ENCODE measurements around the gene USP22. TPM values are rescaled to one million over a fixed set of nuclear protein-coding genes. Genes with fewer than 3 reads are reported as not detected.
A peak's percentile ranks its signal among the peaks of the same experiment; 100 is the strongest.

Gene USP22
- total and polyA plus RNA-seq, 4 donors: 27.2 to 109 (median 58.1) TPM

DNA sequence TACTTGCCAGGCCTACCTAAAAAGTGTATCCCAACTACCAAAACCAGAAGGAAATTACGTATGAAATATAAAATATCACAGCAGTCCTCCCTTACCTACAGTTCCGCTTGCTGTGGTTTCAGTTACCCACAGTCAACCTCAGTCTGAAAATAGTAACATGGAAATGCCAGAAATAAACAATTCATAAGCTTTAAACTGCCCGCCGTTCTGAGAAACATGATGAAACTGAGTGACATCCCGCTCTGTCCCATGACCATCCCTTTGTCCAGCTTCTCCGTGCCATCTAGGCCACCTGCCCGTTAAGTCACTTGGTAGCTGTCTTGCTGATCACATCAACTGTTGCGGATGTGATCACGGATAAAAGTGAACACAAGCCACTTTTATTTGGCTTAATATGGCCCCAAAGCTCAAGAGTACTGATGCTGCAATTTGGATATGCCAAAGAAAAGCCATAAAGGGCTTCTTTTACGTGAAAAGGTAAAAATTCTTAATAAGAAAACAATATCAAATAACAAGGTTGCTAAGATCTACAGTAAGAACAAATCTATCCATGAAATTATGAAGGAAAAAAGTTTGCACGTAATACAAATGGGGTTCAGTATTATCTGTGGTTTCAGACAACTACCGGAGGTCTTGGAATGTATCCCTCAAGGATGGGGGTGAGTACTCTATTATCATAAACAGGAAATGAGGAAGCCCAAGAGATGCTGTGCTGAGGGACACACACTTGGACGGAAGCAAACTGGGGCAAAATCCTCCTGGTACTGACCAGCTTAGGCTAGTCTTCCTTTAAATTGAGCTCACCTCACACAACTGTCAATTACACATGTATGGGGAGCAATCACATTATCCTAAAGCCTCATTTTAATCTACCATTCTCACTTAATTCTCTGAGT is 8.2 kb downstream of the USP22 start:
- H3K9ac ChIP-seq (ENCODE audit: low read depth in 1 of 2, low read length in 2 of 2): no peak overlapping the region
- peaks cover 0 to 2% (median 0%) of the 10 kb centered on the region in 4 donors for H3K36me3 ChIP-seq (ENCODE audit: control insufficient read depth in 4 of 4, insufficient read depth in 3 of 4, low read depth in 1 of 4, low read length in 3 of 4)
- no peaks in the 10 kb centered on the region for H3K27me3 ChIP-seq (ENCODE audit: control insufficient read depth in 4 of 4, insufficient read depth in 4 of 4, low read length in 3 of 4)
- H3K27ac ChIP-seq (ENCODE audit: low read depth in 1 of 2, low read length in 2 of 2): peak overlapping the region; percentile 21 to 33
- H3K4me3 ChIP-seq (ENCODE audit: low read depth in 1 of 3, low read length in 3 of 3): no peak overlapping the region
- WGBS: 57% methylated on average over 13 of the region's 13 CpGs
- H3K9me3 ChIP-seq (ENCODE audit: control insufficient read depth in 4 of 4, low read length in 3 of 4): no peaks in the 10 kb centered on the region
- no peak for DNase-seq (ENCODE audit: low spot score)
- no peak for TF ChIP-seq EGR1 (IDR thresholded peaks at IDR 0.05; ENCODE audit: low read depth in 2 of 2)
- peaks cover 0 to 43% (median 26%) of the 10 kb centered on the region in 4 donors for H3K4me1 ChIP-seq (ENCODE audit: control insufficient read depth in 4 of 4, insufficient read depth in 4 of 4, low read length in 3 of 4)

DNA sequence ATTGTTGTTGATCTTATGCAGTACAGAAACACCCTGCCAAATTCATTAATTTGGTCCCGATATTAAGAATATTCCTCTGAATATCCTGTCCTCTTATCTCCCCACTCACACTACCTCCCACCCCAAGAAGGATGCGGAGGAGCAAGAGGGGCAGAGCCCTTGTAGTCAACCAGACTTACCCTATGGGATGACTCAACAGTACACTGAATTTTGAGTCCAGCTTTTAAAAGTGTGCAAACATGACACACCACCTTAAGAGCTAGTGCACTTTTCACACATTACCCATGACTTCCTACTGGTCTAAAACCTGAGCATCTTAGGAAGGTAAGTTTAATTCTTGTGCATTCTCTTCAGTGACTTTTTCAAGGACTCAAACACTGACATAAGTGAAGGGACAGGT is 9.5 kb downstream of the USP22 start:
- Histone ChIP-seq H3K27me3 (ENCODE audit: control insufficient read depth in 4 of 4, insufficient read depth in 4 of 4, low read length in 3 of 4) (no peaks in the 10 kb centered on the region), H3K36me3 (ENCODE audit: control insufficient read depth in 4 of 4, insufficient read depth in 3 of 4, low read depth in 1 of 4, low read length in 3 of 4) (peaks cover 0 to 2% (median 0%) of the 10 kb centered on the region in 4 donors), H3K9me3 (ENCODE audit: control insufficient read depth in 4 of 4, low read length in 3 of 4) (no peaks in the 10 kb centered on the region), H3K27ac (ENCODE audit: low read depth in 1 of 2, low read length in 2 of 2) (no peak overlapping the region), H3K9ac (ENCODE audit: low read depth in 1 of 2, low read length in 2 of 2) (no peak overlapping the region), H3K4me3 (ENCODE audit: low read depth in 1 of 3, low read length in 3 of 3) (no peak overlapping the region), H3K4me1 (ENCODE audit: control insufficient read depth in 4 of 4, insufficient read depth in 4 of 4, low read length in 3 of 4) (peaks cover 3 to 45% (median 29%) of the 10 kb centered on the region in 4 donors)
- DNase-seq (ENCODE audit: low spot score): no peak
- 80% methylated on average over 2 of the region's 2 CpGs for WGBS
- TF ChIP-seq FOXA2 (IDR thresholded peaks at IDR 0.05) (no peak), NR2F2 (IDR thresholded peaks at IDR 0.05) (no peak), YY1 (IDR thresholded peaks at IDR 0.05) (no peak), HNF4G (IDR thresholded peaks at IDR 0.05) (no peak), TAF1 (conservative IDR thresholded peaks at IDR 0.05) (no peak)
- TF ChIP-seq, protein P1, sequence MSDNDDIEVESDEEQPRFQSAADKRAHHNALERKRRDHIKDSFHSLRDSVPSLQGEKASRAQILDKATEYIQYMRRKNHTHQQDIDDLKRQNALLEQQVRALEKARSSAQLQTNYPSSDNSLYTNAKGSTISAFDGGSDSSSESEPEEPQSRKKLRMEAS (IDR thresholded peaks at IDR 0.05): no peak

DNA sequence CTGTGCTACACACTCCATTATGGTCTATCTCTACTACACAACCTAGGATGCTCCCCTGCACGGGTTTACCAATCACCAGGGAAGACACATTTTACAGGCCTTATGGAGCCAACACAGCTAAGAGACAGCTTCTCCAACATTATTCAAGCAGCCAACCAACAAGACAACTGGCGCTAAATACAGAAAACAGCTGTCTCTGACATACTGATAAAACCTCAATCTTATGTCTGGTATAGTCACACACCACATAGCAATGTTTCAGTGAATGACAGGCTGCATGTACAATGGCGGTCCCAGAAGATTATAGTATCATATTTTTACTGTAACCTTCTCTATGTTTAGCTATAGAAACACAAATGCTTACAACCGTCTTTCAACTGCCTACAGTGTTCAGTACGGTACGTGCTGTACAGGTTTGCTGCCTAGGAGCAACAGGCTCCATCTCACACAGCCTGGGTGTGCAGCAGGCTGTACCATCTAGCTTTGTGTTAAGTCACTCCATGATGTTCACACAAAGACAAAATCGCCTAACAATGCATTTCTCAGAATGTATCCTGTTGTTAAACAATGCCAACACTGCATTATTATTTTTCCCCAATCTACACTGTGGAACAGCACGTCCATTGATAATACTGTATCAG is 10.9 kb downstream of the USP22 start:
- no peak overlapping the region for H3K9ac ChIP-seq (ENCODE audit: low read depth in 1 of 2, low read length in 2 of 2)
- no peak for DNase-seq (ENCODE audit: low spot score)
- H3K36me3 ChIP-seq (ENCODE audit: control insufficient read depth in 4 of 4, insufficient read depth in 3 of 4, low read depth in 1 of 4, low read length in 3 of 4): peaks cover under 1 to 16% (median 10%) of the 10 kb centered on the region in 4 donors
- no peak overlapping the region for H3K27ac ChIP-seq (ENCODE audit: low read depth in 1 of 2, low read length in 2 of 2)
- no peaks in the 10 kb centered on the region for H3K9me3 ChIP-seq (ENCODE audit: control insufficient read depth in 4 of 4, low read length in 3 of 4)
- H3K4me3 ChIP-seq (ENCODE audit: low read depth in 1 of 3, low read length in 3 of 3): no peak overlapping the region
- WGBS: 84% methylated on average over 8 of the region's 8 CpGs
- H3K4me1 ChIP-seq (ENCODE audit: control insufficient read depth in 4 of 4, insufficient read depth in 4 of 4, low read length in 3 of 4): peaks cover 3 to 35% (median 23%) of the 10 kb centered on the region in 4 donors
- no peak for TF ChIP-seq JUND (IDR thresholded peaks at IDR 0.05)
- no peak for TF ChIP-seq EGR1 (IDR thresholded peaks at IDR 0.05; ENCODE audit: low read depth in 2 of 2)
- no peak for TF ChIP-seq FOXA1 (IDR thresholded peaks at IDR 0.05)
- no peaks in the 10 kb centered on the region for H3K27me3 ChIP-seq (ENCODE audit: control insufficient read depth in 4 of 4, insufficient read depth in 4 of 4, low read length in 3 of 4)

DNA sequence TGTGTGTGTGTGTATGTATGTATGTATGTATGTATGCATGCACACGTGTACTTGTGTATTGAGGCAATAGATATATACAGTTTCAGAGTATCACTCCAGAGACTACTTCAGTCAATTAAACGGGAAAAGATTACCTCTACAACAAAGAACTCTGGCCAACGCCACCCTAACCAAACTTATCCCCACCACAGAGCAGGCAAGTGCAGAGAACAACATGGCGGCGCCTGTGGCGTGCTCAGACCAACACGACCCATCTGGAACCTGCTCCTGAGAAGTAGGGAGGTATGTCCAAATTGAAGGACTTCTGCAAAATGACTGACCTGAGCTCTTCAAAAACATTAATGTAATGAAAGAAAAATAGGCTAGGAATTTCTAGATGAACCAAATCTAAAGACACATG is 12.4 kb downstream of the USP22 start:
- H3K4me3 ChIP-seq (ENCODE audit: low read depth in 1 of 3, low read length in 3 of 3): no peak overlapping the region
- peaks cover 4 to 26% (median 16%) of the 10 kb centered on the region in 4 donors for H3K36me3 ChIP-seq (ENCODE audit: control insufficient read depth in 4 of 4, insufficient read depth in 3 of 4, low read depth in 1 of 4, low read length in 3 of 4)
- H3K9me3 ChIP-seq (ENCODE audit: control insufficient read depth in 4 of 4, low read length in 3 of 4): no peaks in the 10 kb centered on the region
- peaks cover 3 to 30% (median 20%) of the 10 kb centered on the region in 4 donors for H3K4me1 ChIP-seq (ENCODE audit: control insufficient read depth in 4 of 4, insufficient read depth in 4 of 4, low read length in 3 of 4)
- DNase-seq (ENCODE audit: low spot score): no peak
- no peak overlapping the region for H3K27ac ChIP-seq (ENCODE audit: low read depth in 1 of 2, low read length in 2 of 2)
- H3K9ac ChIP-seq (ENCODE audit: low read depth in 1 of 2, low read length in 2 of 2): no peak overlapping the region
- no peaks in the 10 kb centered on the region for H3K27me3 ChIP-seq (ENCODE audit: control insufficient read depth in 4 of 4, insufficient read depth in 4 of 4, low read length in 3 of 4)
- WGBS: 88% methylated on average over 7 of the region's 7 CpGs
- no peak for TF ChIP-seq SP1 (IDR thresholded peaks at IDR 0.05)
- TF ChIP-seq, protein P2, sequence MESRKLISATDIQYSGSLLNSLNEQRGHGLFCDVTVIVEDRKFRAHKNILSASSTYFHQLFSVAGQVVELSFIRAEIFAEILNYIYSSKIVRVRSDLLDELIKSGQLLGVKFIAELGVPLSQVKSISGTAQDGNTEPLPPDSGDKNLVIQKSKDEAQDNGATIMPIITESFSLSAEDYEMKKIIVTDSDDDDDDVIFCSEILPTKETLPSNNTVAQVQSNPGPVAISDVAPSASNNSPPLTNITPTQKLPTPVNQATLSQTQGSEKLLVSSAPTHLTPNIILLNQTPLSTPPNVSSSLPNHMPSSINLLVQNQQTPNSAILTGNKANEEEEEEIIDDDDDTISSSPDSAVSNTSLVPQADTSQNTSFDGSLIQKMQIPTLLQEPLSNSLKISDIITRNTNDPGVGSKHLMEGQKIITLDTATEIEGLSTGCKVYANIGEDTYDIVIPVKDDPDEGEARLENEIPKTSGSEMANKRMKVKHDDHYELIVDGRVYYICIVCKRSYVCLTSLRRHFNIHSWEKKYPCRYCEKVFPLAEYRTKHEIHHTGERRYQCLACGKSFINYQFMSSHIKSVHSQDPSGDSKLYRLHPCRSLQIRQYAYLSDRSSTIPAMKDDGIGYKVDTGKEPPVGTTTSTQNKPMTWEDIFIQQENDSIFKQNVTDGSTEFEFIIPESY (IDR thresholded peaks at IDR 0.05): no peak
- TF ChIP-seq, protein P3, sequence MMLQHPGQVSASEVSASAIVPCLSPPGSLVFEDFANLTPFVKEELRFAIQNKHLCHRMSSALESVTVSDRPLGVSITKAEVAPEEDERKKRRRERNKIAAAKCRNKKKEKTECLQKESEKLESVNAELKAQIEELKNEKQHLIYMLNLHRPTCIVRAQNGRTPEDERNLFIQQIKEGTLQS (IDR thresholded peaks at IDR 0.05): no peak
- TF ChIP-seq, protein P4, sequence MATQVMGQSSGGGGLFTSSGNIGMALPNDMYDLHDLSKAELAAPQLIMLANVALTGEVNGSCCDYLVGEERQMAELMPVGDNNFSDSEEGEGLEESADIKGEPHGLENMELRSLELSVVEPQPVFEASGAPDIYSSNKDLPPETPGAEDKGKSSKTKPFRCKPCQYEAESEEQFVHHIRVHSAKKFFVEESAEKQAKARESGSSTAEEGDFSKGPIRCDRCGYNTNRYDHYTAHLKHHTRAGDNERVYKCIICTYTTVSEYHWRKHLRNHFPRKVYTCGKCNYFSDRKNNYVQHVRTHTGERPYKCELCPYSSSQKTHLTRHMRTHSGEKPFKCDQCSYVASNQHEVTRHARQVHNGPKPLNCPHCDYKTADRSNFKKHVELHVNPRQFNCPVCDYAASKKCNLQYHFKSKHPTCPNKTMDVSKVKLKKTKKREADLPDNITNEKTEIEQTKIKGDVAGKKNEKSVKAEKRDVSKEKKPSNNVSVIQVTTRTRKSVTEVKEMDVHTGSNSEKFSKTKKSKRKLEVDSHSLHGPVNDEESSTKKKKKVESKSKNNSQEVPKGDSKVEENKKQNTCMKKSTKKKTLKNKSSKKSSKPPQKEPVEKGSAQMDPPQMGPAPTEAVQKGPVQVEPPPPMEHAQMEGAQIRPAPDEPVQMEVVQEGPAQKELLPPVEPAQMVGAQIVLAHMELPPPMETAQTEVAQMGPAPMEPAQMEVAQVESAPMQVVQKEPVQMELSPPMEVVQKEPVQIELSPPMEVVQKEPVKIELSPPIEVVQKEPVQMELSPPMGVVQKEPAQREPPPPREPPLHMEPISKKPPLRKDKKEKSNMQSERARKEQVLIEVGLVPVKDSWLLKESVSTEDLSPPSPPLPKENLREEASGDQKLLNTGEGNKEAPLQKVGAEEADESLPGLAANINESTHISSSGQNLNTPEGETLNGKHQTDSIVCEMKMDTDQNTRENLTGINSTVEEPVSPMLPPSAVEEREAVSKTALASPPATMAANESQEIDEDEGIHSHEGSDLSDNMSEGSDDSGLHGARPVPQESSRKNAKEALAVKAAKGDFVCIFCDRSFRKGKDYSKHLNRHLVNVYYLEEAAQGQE (IDR thresholded peaks at IDR 0.05): no peak
- no peak for TF ChIP-seq YY1 (IDR thresholded peaks at IDR 0.05)
- TF ChIP-seq, protein P5, sequence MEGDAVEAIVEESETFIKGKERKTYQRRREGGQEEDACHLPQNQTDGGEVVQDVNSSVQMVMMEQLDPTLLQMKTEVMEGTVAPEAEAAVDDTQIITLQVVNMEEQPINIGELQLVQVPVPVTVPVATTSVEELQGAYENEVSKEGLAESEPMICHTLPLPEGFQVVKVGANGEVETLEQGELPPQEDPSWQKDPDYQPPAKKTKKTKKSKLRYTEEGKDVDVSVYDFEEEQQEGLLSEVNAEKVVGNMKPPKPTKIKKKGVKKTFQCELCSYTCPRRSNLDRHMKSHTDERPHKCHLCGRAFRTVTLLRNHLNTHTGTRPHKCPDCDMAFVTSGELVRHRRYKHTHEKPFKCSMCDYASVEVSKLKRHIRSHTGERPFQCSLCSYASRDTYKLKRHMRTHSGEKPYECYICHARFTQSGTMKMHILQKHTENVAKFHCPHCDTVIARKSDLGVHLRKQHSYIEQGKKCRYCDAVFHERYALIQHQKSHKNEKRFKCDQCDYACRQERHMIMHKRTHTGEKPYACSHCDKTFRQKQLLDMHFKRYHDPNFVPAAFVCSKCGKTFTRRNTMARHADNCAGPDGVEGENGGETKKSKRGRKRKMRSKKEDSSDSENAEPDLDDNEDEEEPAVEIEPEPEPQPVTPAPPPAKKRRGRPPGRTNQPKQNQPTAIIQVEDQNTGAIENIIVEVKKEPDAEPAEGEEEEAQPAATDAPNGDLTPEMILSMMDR (IDR thresholded peaks at IDR 0.05; ENCODE audit: low read depth, low read length, missing input control): no peak

Data from liver (tissue), 9 donors.